Muscle layer of colon (tissue), 2 donors: ENCODE data around the gene SORBS1.
A peak's percentile ranks its signal among the peaks of the same experiment; 100 is the strongest.

Experiments
- H3K27ac ChIP-seq: one replicate; pipeline ENCODE4 v1.7.0; 2013; ENCODE audit warnings: low read depth, mild to moderate bottlenecking, low read length, moderate library complexity
- H3K27me3 ChIP-seq, 2 donors: one replicate each; pipeline ENCODE4 v1.7.0; 2013; ENCODE audit warnings: low read length in 2 of 2, mild to moderate bottlenecking in 2 of 2; ENCODE audit not compliant: insufficient read depth in 2 of 2, control insufficient read depth in 1 of 2
- H3K36me3 ChIP-seq: one replicate; pipeline ENCODE4 v1.7.0; 2013; ENCODE audit warnings: mild to moderate bottlenecking, low read length; ENCODE audit not compliant: insufficient read depth
- H3K4me1 ChIP-seq: one replicate; pipeline ENCODE4 v1.7.0; 2013; ENCODE audit warnings: mild to moderate bottlenecking, low read length; ENCODE audit not compliant: insufficient read depth
- H3K4me3 ChIP-seq, 2 donors: one replicate each; pipeline ENCODE4 v1.7.0; 2013; ENCODE audit warnings: low read length in 2 of 2, low read depth in 1 of 2, mild to moderate bottlenecking in 1 of 2, moderate library complexity in 1 of 2
- H3K9ac ChIP-seq: one replicate; pipeline ENCODE4 v1.7.0; 2013; ENCODE audit warnings: low read length
- H3K9me3 ChIP-seq: one replicate; pipeline ENCODE4 v1.7.0; 2013; ENCODE audit warnings: mild to moderate bottlenecking, low read length
- donor health status: abdominal sarcoma.
- donor health status: Adenocarcinoma of cecum.

Gene SORBS1

GRCh38 chr10:95561177-95561863, at the start of gene SORBS1:
Gene SORBS1, minus strand, starts transcription at chr10:95561371. Its CDS starts 120,236 bp downstream, at chr10:95441135.
- H3K9ac ChIP-seq: peak within 1 kb of the TSS; percentile 86
- peak within 1 kb of the TSS; percentile 99 for H3K27ac ChIP-seq
- H3K4me1 ChIP-seq: peaks cover 29% of the 10 kb centered on the region
- H3K9me3 ChIP-seq: no peaks in the 10 kb centered on the region
- H3K4me3 ChIP-seq: peak within 1 kb of the TSS; percentile 98 to 99
- H3K36me3 ChIP-seq: no peaks in the 10 kb centered on the region
- no peaks in the 10 kb centered on the region for H3K27me3 ChIP-seq

DNA sequence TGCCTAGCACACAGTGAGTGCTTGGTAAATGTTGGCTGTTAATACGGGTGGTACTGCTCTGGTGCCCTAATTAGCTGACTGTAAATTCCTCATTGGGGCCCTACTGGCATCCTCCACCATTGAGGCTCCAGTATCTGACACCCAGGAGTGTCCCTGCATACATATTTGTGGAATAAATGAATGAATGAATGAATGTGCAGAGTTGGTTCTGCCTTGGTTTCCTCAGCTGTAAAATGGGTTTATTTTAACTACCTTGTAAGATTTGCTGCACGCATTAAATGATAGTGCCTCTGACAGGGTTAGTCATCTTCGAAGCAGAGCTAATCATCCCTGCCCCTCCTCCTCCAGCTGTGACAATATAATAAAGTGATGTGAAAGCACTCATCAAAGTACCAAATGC, 49.6 kb upstream of the SORBS1 start:
- no peak overlapping the region for H3K4me3 ChIP-seq
- H3K27ac ChIP-seq: no peak overlapping the region
- H3K9ac ChIP-seq: no peak overlapping the region
- H3K27me3 ChIP-seq: no peaks in the 10 kb centered on the region
- no peaks in the 10 kb centered on the region for H3K9me3 ChIP-seq
- H3K4me1 ChIP-seq: peaks cover 22% of the 10 kb centered on the region
- H3K36me3 ChIP-seq: peaks cover 63% of the 10 kb centered on the region

DNA sequence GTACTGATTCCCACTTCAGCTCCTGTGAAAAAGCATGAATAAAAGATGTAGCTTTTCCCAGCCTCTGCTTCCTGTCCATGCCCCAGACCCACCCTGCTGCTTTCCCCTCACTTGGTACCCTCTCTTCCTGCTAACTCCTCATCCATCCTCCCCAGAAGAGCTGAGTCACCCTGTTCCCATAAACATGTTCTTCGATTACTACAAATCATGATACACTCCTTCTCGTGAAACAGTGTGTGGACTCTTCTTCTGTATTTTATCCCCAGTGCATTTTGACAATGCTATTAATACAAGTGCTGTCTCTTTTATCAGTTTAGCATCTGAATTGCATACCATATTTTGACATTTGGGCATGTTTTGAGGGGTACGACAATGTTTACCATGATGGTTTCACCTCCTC, 45.8 kb upstream of the SORBS1 start:
- Histone ChIP-seq H3K27ac (peak overlapping the region; percentile 67), H3K27me3 (no peaks in the 10 kb centered on the region), H3K9me3 (no peaks in the 10 kb centered on the region), H3K4me3 (no peak overlapping the region), H3K9ac (no peak overlapping the region), H3K36me3 (peaks cover 30% of the 10 kb centered on the region), H3K4me1 (peaks cover 46% of the 10 kb centered on the region)

DNA sequence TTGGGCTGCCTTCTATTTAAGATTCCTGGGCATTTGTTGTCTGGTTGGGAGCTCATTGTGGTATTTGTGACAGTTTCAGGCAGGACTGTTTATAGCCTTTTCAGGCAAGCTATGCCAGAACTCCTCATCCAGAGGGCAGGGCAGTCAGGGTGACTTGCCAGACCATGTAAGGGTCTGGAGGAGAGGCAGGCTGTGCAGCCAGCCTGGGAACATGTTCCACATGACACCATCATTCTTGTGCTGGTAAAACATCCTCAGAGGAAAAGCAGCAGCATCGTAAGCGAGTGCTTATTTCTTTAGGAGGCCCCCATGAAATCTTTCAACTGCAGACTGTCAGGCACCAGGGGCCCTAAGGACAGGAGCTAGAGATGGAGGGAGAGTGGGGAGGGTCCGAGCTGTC, 44.0 kb upstream of the SORBS1 start:
- no peaks in the 10 kb centered on the region for H3K27me3 ChIP-seq
- H3K9ac ChIP-seq: no peak overlapping the region
- H3K36me3 ChIP-seq: peaks cover 13% of the 10 kb centered on the region
- no peaks in the 10 kb centered on the region for H3K9me3 ChIP-seq
- H3K27ac ChIP-seq: peak overlapping the region; percentile 84
- H3K4me1 ChIP-seq: peaks cover 58% of the 10 kb centered on the region
- H3K4me3 ChIP-seq: no peak overlapping the region

GRCh38 chr10:95604630-95605029, 43.5 kb upstream of the SORBS1 start:
- H3K36me3 ChIP-seq: peaks cover 10% of the 10 kb centered on the region
- H3K27ac ChIP-seq: peak overlapping the region; percentile 84
- no peak overlapping the region for H3K4me3 ChIP-seq
- no peaks in the 10 kb centered on the region for H3K27me3 ChIP-seq
- H3K9me3 ChIP-seq: no peaks in the 10 kb centered on the region
- H3K9ac ChIP-seq: no peak overlapping the region
- peaks cover 58% of the 10 kb centered on the region for H3K4me1 ChIP-seq

GRCh38 chr10:95602382-95602781, 41.2 kb upstream of the SORBS1 start:
- H3K27ac ChIP-seq: no peak overlapping the region
- no peaks in the 10 kb centered on the region for H3K27me3 ChIP-seq
- H3K9ac ChIP-seq: no peak overlapping the region
- peaks cover 53% of the 10 kb centered on the region for H3K4me1 ChIP-seq
- H3K36me3 ChIP-seq: no peaks in the 10 kb centered on the region
- no peak overlapping the region for H3K4me3 ChIP-seq
- no peaks in the 10 kb centered on the region for H3K9me3 ChIP-seq

DNA sequence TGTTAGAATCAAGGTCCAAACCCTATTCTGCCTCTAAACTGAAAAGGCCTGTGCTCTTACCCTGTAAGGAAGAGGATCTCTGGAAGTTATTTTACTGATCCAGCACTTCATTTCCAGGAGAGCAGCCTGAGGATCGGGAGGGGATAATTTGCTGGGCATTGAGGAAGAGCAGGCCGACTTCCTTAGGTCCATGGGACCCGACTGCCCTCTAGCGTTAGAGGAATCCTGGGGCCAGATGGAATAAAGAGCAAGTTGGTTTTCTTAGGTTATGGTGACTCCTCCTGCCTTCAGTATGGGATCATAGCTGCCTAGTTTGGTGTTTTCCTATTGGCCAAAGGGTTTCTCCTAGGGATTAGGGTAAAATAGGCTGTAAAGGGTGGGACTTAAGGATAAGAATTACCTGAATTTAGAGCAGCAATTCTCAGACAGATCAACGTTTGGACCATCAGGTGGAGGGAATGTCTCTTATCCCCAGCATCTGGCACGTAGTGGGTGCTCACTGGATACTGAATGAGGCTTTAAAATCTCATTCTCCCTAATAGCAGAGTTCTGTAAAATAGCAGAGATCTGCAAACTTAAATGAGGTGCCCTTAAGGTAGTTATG, 40.0 kb upstream of the SORBS1 start:
- Histone ChIP-seq H3K27me3 (no peaks in the 10 kb centered on the region), H3K27ac (peak overlapping the region; percentile 70), H3K9me3 (no peaks in the 10 kb centered on the region), H3K4me1 (peaks cover 41% of the 10 kb centered on the region), H3K36me3 (no peaks in the 10 kb centered on the region), H3K4me3 (no peak overlapping the region), H3K9ac (peak overlapping the region; percentile 3)

DNA sequence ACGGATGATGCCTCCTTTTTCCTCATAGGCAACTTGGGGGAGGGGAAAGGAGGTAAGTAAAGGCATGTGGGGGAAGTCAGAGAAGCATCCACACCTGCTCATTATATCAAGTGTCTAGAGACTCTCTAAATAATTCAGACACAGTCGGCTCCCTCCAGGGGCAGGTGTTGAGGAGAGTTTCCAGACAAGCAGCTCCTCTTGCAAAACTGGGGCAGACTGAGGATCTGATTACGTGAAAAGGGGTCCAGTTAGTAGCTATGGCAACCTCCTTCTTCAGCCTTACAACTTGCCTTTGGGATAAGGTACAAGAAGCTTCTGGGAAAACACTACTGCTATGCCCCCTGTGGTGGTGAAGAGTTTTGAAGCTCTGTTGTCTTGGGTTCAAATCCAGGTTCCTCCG, 39.0 kb upstream of the SORBS1 start:
- H3K4me1 ChIP-seq: peaks cover 31% of the 10 kb centered on the region
- no peaks in the 10 kb centered on the region for H3K9me3 ChIP-seq
- no peaks in the 10 kb centered on the region for H3K27me3 ChIP-seq
- no peak overlapping the region for H3K9ac ChIP-seq
- no peaks in the 10 kb centered on the region for H3K36me3 ChIP-seq
- H3K4me3 ChIP-seq: no peak overlapping the region
- H3K27ac ChIP-seq: no peak overlapping the region

- H3K4me1 ChIP-seq: peaks cover 12% of the 10 kb centered on the region
- H3K27me3 ChIP-seq: no peaks in the 10 kb centered on the region
Observed at GRCh38 chr10:95597788-95598187, 36.6 kb upstream of the SORBS1 start.

GRCh38 chr10:95588025-95588424, 26.9 kb upstream of the SORBS1 start:
- Histone ChIP-seq H3K9ac (no peak overlapping the region), H3K27ac (no peak overlapping the region), H3K36me3 (no peaks in the 10 kb centered on the region), H3K4me3 (no peak overlapping the region), H3K9me3 (no peaks in the 10 kb centered on the region), H3K4me1 (no peaks in the 10 kb centered on the region), H3K27me3 (no peaks in the 10 kb centered on the region)

More at GRCh38 chr10:95597788-95598187, 36.6 kb upstream of the SORBS1 start:
- Histone ChIP-seq H3K27ac (no peak overlapping the region), H3K36me3 (no peaks in the 10 kb centered on the region), H3K9me3 (no peaks in the 10 kb centered on the region), H3K9ac (no peak overlapping the region), H3K4me3 (no peak overlapping the region)

DNA sequence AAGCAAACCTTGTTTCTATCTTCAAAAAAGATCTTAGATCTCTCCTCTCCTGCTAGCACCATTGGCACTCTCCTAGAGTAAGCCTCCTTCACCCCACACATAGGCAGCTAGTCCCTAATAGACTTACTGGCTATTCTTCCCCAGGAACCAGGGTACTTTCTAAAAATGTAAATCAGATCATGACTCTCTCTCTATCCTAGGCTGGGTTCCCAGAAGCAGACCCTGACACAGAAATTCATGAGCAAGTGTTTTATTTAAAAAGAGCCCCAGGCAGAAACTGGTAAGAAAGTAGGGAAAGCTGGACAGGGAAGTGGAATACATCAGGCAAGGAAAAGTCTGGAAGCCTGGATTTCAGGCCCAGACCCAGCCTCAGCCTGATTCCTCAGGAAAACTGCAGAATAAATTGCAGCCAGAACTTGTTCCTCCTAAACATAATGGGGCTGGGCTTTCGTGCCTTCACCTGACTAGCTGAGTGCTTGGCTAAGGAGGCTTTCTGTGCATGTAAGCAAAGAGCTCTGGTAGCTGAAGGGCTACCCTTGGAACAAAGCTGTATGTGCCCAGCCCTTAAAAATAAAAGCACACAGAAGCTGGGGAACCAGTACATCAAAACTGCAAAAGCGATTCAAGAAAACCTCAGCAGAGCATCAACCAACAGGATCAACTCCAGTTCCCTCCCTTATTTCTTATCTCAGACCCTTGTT, 18.8 kb upstream of the SORBS1 start:
- no peak overlapping the region for H3K27ac ChIP-seq
- H3K9ac ChIP-seq: no peak overlapping the region
- no peaks in the 10 kb centered on the region for H3K4me1 ChIP-seq
- H3K36me3 ChIP-seq: no peaks in the 10 kb centered on the region
- H3K4me3 ChIP-seq: no peak overlapping the region
- no peaks in the 10 kb centered on the region for H3K9me3 ChIP-seq
- H3K27me3 ChIP-seq: no peaks in the 10 kb centered on the region
